Breast epithelium (tissue), 4 donors: ENCODE measurements around the gene RFX4. TPM values are rescaled to one million over a fixed set of nuclear protein-coding genes. Genes with fewer than 3 reads are reported as not detected.
"Not testable (repeated sequence)": the region's sequence is repeated elsewhere in the genome, so short reads cannot be mapped to it uniquely, and the experiment has no call there.

Experiments used
- DNase-seq, 2 donors: peaks; one replicate each; pipeline ENCODE4 v3.0.0-alpha.2; 2019; ENCODE audit warnings: low spot score in 2 of 2
- H3K27ac ChIP-seq, 2 donors: fragments of 200-600 bp; sonication (generic) in 1 of 2; one replicate each; pipeline ENCODE4 v1.5.1; 2016 to 2019; ENCODE audit warnings: mild to moderate bottlenecking in 1 of 2
- H3K27me3 ChIP-seq, 2 donors: fragments of 200-600 bp; sonication (generic) in 1 of 2; one replicate each; pipeline versions ENCODE4 v1.5.1 to v1.6.0; 2017 to 2019; ENCODE audit warnings: control low read depth in 1 of 2, mild to moderate bottlenecking in 1 of 2
- H3K36me3 ChIP-seq: fragments of 200-600 bp; one replicate; pipeline ENCODE4 v1.5.1; 2019
- H3K4me1 ChIP-seq, 2 donors: fragments of 200-600 bp; sonication (generic); one replicate each; pipeline ENCODE4 v1.5.1; 2016 to 2019; ENCODE audit warnings: control low read depth in 1 of 2
- H3K4me3 ChIP-seq, 3 donors: fragments of 200-600 bp; sonication (generic); 1 replicate in 2 of 3; 2 replicates in 1 of 3; pipeline ENCODE4 v1.5.1; 2016 to 2019; ENCODE audit warnings: mild to moderate bottlenecking in 3 of 3, moderate library complexity in 2 of 3
- H3K9me3 ChIP-seq, 2 donors: fragments of 200-600 bp; sonication (generic) in 1 of 2; one replicate each; pipeline ENCODE4 v1.5.1; 2016 to 2019; ENCODE audit warnings: control low read depth in 1 of 2
- POLR2A ChIP-seq: fragments of 450-650 bp; IDR thresholded peaks from one replicate; pipeline ENCODE4 v1.6.1; 2016; ENCODE audit warnings: antibody characterized with exemption, mild to moderate bottlenecking, moderate library complexity
- POLR2AphosphoS5 ChIP-seq, 3 donors: sonication (generic); formaldehyde crosslinking; IDR thresholded peaks; one replicate each; pipeline ENCODE4 v1.6.1; 2017; ENCODE audit warnings: antibody characterized with exemption in 3 of 3
- intact Hi-C: fragments of 100-400 bp; cut with DNase I; formaldehyde crosslinking; loops from one replicate; pipeline ENCODE4 v1.15.1; 2023; ENCODE audit warnings: low total_unique reads
- total RNA-seq, 3 donors: library from RNA; depleted of rRNA; stranded (reverse); fragments of >200 nt; gene quantifications; one replicate each; pipeline ENCODE4 v1.1.0, GENCODE V29; 2016
- TF ChIP-seq, protein P1 (sequence below), 3 donors: fragments of 450-650 bp; IDR thresholded peaks; one replicate each; pipeline ENCODE4 v1.5.1; 2016 to 2017; ENCODE audit warnings: antibody characterized with exemption in 3 of 3, mild to moderate bottlenecking in 3 of 3, moderate library complexity in 3 of 3

RFX4 gene
- total RNA-seq, 3 donors from 2014 or later, result 0.64 TPM; not detected in 2

DNA sequence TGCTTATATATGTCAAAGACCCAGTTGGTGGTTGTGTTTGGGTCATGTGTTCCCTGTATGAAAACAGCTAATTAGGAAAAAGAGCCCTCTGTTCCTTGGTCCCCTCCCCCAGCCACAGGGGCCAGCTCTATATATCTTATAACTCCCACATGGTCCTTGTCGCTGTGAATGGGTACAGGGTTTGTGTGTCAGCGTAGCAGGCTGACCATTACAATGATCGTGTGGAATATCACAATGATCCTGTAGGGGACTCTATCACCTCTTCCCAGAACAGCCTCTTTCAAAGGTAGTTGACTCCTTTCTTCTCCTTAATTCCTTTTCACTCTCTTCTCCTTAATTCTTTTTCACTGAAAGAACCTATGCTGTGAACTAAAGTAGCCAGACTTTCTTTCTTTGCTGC is 140.0 kb downstream of the RFX4 start:
- Histone ChIP-seq H3K27me3 (no peaks in the 10 kb centered on the region), H3K4me3 (no peak overlapping the region), H3K36me3 (no peaks in the 10 kb centered on the region), H3K9me3 (no peaks in the 10 kb centered on the region), H3K4me1 (no peaks in the 10 kb centered on the region), H3K27ac (no peak overlapping the region)
- no peak for DNase-seq
- TF ChIP-seq POLR2AphosphoS5 (IDR thresholded peaks at IDR 0.05) (no peak), POLR2A (no peak)
- TF ChIP-seq, protein P1, sequence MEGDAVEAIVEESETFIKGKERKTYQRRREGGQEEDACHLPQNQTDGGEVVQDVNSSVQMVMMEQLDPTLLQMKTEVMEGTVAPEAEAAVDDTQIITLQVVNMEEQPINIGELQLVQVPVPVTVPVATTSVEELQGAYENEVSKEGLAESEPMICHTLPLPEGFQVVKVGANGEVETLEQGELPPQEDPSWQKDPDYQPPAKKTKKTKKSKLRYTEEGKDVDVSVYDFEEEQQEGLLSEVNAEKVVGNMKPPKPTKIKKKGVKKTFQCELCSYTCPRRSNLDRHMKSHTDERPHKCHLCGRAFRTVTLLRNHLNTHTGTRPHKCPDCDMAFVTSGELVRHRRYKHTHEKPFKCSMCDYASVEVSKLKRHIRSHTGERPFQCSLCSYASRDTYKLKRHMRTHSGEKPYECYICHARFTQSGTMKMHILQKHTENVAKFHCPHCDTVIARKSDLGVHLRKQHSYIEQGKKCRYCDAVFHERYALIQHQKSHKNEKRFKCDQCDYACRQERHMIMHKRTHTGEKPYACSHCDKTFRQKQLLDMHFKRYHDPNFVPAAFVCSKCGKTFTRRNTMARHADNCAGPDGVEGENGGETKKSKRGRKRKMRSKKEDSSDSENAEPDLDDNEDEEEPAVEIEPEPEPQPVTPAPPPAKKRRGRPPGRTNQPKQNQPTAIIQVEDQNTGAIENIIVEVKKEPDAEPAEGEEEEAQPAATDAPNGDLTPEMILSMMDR (IDR thresholded peaks at IDR 0.05), result no peak
- intact Hi-C loops, result no loop called here

GRCh38 chr12:106723416-106723815 is 140.6 kb downstream of the RFX4 start:
- Histone ChIP-seq H3K27ac (no peak overlapping the region), H3K36me3 (no peaks in the 10 kb centered on the region), H3K9me3 (no peaks in the 10 kb centered on the region), H3K27me3 (no peaks in the 10 kb centered on the region), H3K4me3 (no peak overlapping the region), H3K4me1 (no peaks in the 10 kb centered on the region)
- TF ChIP-seq POLR2AphosphoS5 (IDR thresholded peaks at IDR 0.05) (no peak), POLR2A (no peak)
- TF ChIP-seq, protein P1 (IDR thresholded peaks at IDR 0.05), result no peak
- no peak for DNase-seq
- intact Hi-C loops, result no loop called here

- H3K9me3 ChIP-seq, result no peaks in the 10 kb centered on the region
- H3K27ac ChIP-seq, result no peak overlapping the region
- no peaks in the 10 kb centered on the region for H3K27me3 ChIP-seq
- no peak overlapping the region for H3K4me3 ChIP-seq
- no peak for DNase-seq
- H3K36me3 ChIP-seq, result no peaks in the 10 kb centered on the region
- no peaks in the 10 kb centered on the region for H3K4me1 ChIP-seq
- TF ChIP-seq POLR2AphosphoS5 (IDR thresholded peaks at IDR 0.05), result no peak
- no peak for TF ChIP-seq POLR2A
- TF ChIP-seq, protein P1 (IDR thresholded peaks at IDR 0.05), result no peak
- intact Hi-C loops, result no loop called here
Observed at GRCh38 chr12:106724116-106724515, 141.3 kb downstream of the RFX4 start.

DNA sequence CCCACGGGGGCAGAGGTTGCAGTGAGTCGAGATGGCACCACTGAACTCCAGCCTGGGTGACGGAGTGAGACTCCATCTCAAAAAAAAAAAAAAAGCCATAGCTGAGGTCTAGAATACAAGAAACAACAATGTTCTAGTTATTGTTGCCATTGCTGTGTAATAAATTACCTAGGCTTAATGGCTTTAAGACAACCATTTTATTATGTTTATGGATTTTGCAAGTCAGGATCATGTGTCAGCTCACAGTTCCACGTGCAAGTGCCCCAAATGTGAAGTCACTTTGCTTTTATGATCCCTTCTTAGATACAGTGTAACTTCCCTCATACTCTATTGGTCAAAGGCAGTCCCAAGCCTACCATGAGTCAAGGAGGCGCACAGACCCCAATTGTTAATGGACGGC is 142.1 kb downstream of the RFX4 start:
- TF ChIP-seq POLR2AphosphoS5 (IDR thresholded peaks at IDR 0.05) (no peak), POLR2A (no peak)
- TF ChIP-seq, protein P1 (IDR thresholded peaks at IDR 0.05), result no peak
- no peak for DNase-seq
- no peak overlapping the region for H3K4me3 ChIP-seq

DNA sequence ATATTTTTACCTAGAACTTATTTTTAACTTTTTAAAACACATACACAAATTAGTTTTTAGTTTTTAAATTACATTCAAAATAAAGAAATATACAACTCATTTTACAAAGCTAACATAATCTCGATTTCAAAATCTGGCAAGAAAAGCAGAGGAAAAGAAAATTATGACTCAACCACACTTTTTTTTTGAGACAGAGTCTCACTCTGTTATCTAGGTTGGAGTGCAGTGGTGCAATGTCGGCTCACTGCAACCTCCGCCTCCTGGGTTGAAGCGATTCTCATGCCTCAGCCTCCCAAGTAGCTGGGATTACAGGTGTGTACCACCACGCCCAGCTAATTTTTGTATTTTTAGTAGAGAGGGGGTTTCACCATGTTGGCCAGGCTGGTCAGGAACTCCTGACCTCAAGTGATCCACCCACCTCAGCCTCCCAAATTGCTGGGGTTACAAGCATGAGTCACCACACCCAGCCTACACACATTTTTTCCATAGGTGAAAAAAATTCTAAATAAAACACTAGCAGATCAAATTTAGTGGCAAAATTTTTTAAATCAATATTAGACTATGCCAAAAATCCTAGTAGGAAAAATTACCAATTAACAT is 143.9 kb downstream of the RFX4 start:
- H3K36me3 ChIP-seq, H3K4me1 ChIP-seq, H3K27ac ChIP-seq, H3K27me3 ChIP-seq, intact Hi-C loops, H3K9me3 ChIP-seq, DNase-seq, H3K4me3 ChIP-seq: not testable (repeated sequence)

More for the DNA sequence above, 142.1 kb downstream of the RFX4 start:
- H3K36me3 ChIP-seq, result no peaks in the 10 kb centered on the region
- H3K27me3 ChIP-seq, result no peaks in the 10 kb centered on the region
- intact Hi-C loops, result no loop called here
- no peaks in the 10 kb centered on the region for H3K9me3 ChIP-seq
- H3K27ac ChIP-seq, result no peak overlapping the region
- H3K4me1 ChIP-seq, result no peaks in the 10 kb centered on the region

- no peaks in the 10 kb centered on the region for H3K27me3 ChIP-seq
- no peak overlapping the region for H3K4me3 ChIP-seq
- H3K27ac ChIP-seq, result no peak overlapping the region
- H3K4me1 ChIP-seq, result no peaks in the 10 kb centered on the region
- no peak for DNase-seq
- TF ChIP-seq, protein P1 (IDR thresholded peaks at IDR 0.05), result no peak
- TF ChIP-seq POLR2A, result no peak
- no peak for TF ChIP-seq POLR2AphosphoS5 (IDR thresholded peaks at IDR 0.05)
- no peaks in the 10 kb centered on the region for H3K36me3 ChIP-seq
- intact Hi-C loops, result no loop called here
- H3K9me3 ChIP-seq, result no peaks in the 10 kb centered on the region
Observed at GRCh38 chr12:106729611-106730010, 146.8 kb downstream of the RFX4 start.
